ENCODE data around the gene ZBTB4.

ZBTB4 gene

DNA sequence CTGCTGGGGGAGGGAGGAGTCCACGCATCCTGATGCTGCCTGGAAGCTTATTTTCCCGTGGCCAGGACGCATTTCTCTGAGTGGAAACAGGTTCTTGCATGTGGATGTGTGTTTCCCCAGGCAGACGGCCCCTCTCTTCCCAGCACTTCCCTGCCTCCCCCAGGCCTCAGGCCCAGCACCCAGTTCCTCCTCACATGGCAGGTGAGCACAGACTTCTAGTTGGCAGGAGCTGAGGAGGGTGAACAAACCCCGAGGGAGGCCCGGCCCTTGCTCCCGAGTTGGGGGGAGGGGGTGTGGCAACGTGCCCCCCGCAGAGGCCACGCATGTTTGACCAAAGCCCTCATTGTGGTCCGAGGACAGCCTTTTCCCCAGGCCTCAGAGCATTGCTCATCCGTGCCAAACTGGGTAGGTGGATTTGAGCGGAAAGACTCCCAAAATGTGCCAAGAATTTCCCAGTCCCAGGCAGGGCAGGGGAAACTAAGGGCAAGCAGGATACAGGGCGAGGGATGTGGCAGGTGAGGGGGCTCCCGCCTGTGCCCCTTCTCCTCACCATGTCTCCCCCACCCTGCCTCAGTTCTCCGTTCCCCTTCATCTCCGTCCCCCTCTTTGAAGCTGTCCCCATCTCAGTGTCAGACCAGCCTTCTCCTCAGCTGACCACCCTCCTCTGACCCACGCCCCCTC, 60.8 kb downstream of the ZBTB4 start:
- no peak for DNase-seq

DNA sequence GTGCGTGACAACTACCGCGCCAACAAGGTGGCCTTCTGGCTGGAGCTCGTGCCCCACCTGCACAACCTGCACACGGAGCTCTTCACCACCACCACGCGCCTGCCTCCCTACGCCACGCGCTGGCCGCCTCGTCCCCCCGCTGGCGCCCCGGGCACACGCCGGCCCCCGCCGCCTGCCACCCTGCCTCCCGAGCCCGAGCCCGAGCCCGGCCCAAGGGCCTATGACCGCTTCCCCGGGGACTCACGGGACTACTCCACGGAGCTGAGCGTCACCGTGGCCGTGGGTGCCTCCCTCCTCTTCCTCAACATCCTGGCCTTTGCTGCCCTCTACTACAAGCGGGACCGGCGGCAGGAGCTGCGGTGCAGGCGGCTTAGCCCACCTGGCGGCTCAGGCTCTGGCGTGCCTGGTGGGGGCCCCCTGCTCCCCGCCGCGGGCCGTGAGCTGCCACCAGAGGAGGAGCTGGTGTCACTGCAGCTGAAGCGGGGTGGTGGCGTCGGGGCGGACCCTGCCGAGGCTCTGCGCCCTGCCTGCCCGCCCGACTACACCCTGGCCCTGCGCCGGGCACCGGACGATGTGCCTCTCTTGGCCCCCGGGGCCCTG, 62.3 kb downstream of the ZBTB4 start:
- DNase-seq: no peak

- DNase-seq: no peak
These were observed 63.1 kb downstream of the ZBTB4 start for GRCh38 chr17:7416323-7416722.

DNA sequence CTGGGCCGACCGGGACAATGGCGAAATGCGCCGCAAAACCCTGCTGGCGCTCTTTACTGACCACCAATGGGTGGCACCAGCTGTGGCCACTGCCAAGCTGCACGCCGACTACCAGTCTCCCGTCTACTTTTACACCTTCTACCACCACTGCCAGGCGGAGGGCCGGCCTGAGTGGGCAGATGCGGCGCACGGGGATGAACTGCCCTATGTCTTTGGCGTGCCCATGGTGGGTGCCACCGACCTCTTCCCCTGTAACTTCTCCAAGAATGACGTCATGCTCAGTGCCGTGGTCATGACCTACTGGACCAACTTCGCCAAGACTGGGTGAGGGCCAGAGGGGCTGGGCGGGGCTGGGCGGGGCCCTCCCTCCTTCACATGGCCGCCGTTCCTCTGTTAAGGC, 63.6 kb downstream of the ZBTB4 start:
- DNase-seq: no peak

- DNase-seq: no peak
These were observed 64.6 kb downstream of the ZBTB4 start for GRCh38 chr17:7414837-7415236.

DNA sequence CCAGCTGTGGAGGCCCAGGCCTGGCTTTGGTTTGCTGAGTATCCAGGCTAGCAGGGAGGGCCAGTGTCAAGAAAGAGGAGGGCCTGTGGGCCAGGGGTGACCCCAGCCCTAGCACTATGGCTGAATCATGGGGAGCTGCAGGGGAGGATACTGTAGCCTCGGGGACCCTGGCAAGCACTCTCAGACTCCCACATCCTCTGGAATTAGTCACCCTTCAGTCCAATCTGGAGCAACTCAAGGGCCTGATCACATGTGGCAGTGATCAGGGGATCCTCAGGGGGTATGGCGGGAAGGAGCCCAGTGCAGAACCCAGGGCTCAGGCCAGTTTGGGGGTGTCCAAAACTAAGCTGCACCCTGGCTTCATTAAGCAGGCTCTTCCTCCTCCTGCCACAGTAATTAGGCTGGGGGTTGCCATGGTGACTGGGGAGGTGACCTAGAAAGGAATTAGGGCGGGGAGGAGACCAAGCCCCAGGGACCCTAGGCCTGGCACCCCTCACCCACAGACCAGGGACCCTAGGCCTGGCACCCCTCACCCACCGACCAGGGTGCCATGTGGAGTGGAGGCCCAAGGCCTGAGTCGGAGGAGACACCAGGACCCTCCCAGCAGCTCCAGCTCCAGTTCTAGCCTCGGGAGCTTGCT, 66.0 kb downstream of the ZBTB4 start:
- DNase-seq: no peak

GRCh38 chr17:7411427-7411750, 68.0 kb downstream of the ZBTB4 start:
- no peak for DNase-seq

DNA sequence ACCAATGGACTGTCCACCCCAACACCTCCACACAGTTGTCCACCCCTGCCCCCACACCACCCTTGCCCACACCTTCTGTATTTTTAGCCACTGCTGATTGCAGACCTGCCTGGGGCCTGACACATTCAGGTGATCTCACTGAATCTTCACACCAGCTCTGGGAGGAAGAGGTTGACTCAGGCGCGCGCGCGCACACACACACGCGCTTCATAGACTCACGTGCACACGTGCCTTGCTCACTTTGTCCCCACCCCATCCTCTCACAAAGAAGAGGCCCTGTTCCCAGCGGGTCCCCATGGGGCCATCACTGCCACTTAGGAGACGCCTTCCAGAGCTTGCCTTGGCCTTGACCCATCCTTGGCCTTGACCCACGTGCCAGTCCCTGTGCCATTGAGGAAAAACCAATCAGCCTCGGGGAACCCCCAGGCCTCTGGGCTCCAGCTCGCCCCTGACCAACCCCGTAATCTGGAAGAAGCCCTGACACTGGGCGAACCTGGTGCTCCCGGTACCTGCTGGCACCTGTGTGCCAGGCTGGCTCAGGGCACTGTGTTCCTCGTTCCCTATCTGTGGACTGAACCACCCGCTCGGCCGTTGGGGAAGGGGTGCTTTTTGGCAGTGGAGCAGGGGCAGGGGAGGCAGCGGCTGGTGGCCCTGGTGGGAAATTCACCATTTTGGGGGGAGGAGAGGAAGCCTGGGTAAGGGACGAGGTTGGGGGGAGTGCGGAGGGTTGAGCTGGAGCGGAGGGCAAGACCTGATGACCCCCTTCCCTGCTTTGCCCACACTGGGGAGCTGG, 68.6 kb downstream of the ZBTB4 start:
- DNase-seq: no peak

DNA sequence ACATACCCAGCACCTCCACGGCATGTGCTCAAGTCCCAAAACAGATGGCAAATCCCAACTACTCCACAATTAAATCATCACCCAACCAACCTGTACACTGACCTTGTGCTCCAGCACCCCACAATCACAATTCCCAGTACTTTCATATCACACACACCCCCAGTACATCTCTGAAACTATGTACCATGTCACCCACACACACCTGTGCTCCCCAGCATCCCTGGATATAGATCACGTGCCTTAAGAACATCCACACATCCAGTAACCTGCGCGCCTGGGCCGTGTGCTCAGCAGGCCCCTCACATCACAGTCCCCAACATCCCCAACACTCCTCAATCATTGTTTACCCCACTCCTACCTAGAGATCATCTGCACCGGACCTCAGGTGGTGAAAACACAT, 69.7 kb downstream of the ZBTB4 start:
- DNase-seq: no peak
